HG02840 (cell line): ENCODE measurements around the gene TRPC1.
"Not testable (repeated sequence)": the region's sequence is repeated elsewhere in the genome, so short reads cannot be mapped to it uniquely, and the experiment has no call there.

Source experiments
- ATAC-seq: cut with Tn5 transposase; IDR thresholded peaks from one replicate; pipeline ENCODE4 v1.9.1; 2021; ENCODE audit warnings: mild to moderate bottlenecking, moderate library complexity, moderate number of reproducible peaks; ENCODE audit not compliant: unreplicated experiment, low FRiP score

The TRPC1 gene

DNA sequence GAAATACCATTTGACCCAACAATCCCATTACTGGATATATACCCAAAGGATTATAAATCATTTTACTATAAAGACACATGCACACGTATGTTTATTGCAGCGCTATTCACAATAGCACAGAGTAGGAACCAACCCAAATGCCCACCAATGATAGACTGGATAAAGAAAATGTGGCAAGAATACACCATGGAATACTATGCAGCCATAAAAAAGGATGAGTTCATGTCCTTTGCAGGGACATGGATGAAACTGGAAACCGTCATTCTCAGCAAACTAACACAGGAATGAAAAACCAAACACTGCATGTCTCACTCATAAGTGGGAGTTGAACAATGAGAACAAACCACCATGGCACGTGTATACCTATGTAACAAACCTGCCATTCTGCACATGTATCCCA lies 26.7 kb downstream of the TRPC1 start:
- not testable (repeated sequence) for ATAC-seq

DNA sequence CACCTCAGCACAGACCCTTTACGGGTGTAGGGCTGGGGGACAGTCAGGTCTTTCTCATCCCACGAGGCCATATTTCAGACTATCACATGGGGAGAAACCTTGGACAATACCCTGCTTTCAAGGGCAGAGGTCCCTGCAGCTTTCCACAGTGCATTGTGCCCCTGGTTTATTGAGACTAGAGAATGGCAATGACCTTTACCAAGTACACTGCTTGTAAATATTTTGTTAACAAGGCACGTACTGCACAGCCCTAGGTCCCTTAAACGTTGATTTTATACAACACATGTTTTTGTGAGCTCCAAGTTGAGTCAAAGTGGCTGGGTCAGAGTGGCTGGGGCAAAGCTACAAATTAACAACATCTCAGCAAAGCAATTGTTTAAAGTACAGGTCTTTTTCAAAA lies 28.8 kb downstream of the TRPC1 start:
- ATAC-seq: not testable (repeated sequence)

DNA sequence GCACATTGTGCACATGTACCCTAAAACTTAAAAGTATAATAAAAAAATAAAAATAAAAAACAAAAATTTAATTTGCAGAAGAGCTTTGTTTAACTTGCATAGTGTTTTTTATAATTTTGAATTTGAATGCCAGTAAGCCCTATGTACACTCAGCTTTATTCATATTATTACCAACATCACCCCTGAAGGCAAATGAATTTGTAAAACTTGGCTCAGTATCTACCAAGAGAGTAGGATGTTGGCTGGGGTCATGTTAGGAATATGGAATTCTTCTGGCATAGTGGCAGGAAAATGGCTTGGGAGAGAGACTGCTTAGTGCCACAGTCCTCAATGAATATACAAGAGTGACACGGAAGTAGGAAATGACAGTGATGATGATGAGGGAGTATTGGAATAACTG lies 30.7 kb downstream of the TRPC1 start:
- no peak for ATAC-seq

DNA sequence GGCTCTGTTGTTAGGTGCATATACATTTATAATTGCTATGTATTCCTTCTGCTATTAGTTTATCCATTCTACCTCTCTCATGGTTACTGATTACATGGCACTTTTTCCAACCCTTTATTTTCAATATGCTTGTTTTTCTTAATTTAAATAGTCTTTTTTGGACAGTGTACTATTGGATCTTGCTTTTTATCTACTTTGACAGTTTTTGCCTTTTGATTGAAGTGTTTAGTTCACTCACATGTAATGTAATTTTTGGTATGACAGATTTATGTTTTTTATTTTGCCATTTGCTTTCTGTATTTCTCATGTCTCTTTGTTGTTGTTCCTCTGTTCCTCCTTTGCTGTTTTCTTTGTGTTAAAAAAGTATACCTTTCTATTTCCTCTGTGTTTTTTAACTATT lies 44.5 kb downstream of the TRPC1 start:
- ATAC-seq: no peak

DNA sequence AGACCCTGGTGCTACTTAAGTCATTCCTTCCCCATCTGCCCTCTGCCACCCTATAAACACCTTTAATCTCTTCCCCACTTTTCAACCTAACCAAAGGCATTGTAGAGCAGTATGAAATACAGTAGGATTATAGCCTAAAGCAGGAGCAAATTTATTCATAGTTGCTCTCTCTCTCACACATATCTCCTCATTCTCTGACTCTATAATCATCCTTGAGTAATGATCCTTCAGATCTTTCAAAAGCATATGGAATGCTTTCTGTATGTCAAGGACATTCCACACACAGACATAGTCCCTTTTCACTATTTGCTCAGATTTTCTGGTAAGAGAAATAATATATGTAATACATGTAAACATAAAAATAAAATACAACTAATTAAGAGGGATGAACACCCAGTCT lies 54.1 kb downstream of the TRPC1 start:
- no peak for ATAC-seq

DNA sequence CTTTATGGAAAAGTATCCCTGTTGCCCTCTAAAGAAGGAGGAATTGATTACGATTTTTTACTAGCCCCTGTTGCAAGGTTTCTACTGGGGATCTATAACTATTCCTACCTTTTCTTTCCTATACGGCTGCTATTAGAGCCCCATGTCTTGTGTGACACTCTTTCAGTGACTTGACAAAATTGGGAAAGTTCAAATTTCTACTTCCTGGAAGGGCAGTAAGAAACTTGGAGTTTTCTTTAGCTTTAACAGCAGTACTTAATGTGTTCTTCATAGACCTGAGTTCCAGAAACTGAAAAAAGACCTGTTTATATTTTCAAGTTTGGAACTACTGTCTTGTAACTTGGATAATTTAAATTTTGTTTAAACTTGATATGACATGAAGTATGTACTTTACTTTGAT lies 54.7 kb downstream of the TRPC1 start:
- ATAC-seq: no peak

DNA sequence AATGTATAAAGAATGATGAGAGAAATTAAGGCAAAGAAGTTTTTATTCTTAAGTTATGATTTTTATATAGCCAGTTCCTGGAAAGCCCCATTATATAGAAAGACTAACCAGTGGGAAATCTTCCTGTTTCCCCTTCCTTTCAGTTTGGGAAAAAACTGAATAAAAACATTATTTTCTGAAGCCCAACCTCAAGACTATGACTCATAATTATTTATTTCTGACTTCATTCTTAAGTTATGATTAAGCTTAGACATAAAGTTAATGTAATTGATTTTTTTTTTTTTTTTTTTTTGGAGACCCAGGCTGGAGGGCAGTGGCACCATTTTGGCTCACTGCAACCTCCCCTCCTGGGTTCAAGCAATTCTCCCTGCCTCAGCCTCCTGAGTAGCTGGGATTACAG lies 55.8 kb downstream of the TRPC1 start:
- no peak for ATAC-seq

DNA sequence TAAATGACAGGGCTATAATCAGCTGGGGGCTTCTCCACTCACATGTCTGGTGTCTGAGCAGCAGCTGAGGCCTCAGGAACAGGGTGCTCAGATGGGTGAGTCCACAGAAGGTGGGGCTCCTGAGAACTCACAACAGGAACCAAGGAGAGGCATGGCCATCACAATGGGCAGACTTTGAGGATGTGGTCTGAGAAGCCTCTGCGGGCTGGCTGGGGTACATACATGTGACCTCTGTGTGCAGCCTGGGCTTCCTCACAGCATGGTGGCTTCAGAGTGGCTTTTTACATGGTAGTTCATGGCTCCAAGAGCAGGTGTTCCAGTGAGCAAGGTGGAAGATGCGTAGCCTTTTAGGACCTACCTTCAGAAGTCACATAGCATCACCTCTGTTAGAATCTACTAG lies 58.8 kb downstream of the TRPC1 start:
- ATAC-seq: no peak

DNA sequence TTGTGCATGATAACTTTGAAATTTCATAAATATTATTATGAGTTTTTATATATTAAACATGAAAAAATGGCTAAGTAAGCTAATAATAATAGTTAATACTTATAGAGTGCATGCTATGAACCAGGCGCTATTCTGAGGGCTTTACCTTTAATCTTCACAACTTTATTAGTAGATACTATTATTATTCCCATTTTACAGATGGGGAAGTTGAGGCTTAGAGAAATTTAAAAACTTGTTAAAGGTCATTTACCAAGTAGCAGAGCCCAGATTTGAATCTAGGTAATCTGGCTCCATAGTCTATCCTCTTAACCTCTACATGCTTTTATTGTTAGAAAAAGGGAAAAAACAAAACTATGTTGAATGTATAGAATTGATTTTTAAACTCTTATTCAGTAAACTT lies 60.4 kb downstream of the TRPC1 start:
- ATAC-seq: no peak

DNA sequence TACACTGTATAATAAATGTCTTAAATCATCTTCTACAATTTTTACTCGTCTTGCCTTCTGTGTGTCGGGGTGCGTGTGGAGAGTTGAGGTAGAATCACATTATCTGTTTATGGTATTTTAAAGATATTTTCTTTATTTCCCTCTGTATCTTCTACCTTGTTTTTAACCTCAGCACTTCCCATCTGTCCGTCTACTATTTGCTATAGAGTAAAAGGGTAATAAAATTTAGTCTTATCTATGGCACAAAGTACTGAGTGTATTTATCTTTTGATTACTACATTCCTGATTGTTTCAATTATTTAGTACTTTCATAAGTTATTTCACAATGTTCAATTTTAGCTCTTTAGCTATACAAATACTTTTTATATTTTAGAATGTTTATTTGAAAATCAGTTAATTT lies 62.2 kb downstream of the TRPC1 start:
- no peak for ATAC-seq

DNA sequence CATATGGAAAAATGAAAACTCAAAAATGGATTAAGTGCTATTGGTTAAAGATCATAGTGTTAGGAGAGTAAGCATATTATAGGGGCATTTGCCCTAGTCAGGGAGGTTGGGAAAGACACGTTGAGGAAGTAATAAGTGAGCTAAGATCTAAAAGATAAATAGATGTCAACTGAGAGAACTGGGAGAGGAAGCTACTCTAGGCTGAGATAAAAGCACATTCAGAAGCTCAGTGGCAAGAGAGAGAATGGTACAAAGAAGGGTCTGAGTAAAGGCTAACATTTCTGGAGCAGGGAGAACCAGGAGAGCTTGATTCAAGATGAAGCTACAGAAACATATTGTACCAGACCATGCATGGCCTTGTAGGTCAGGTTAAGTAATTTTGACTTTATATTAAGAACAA lies 63.9 kb downstream of the TRPC1 start:
- no peak for ATAC-seq

DNA sequence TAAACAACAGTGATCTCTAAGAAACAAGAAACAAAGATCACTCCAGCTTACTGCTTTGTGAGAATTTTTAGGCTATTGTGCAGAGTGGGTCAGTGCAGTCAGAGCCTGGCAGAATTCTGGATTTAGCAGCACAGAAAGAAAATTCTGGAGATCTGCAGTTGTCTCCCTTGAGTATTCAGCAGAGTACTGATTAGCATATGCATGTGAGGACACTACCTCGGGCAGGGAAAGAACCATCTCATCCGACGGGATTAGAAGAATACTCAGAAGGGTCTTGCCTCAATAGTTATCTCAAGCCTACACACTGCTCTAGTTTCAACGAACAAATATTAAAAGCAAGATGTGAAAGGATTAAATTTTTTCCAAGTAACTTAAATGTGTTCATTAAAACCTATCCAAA lies 70.7 kb downstream of the TRPC1 start:
- no peak for ATAC-seq

DNA sequence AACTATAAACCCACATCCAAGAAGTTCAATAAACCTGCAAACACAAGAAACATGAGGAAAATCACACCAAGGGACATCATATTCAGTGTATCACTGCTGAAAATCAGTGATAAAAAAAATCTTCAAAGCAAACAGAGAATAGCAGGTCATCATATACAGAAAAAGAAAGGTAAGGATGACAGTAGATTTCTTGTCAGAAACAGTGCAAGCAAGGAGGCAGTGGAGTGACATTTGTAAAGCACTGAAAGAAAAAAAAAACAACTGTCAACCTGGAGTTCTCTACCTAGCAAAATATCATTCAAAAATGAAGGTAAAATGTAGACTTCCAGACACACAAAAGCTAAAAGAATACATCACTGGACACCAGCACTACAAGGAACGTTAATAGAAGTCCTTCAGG lies 71.5 kb downstream of the TRPC1 start:
- ATAC-seq: no peak

DNA sequence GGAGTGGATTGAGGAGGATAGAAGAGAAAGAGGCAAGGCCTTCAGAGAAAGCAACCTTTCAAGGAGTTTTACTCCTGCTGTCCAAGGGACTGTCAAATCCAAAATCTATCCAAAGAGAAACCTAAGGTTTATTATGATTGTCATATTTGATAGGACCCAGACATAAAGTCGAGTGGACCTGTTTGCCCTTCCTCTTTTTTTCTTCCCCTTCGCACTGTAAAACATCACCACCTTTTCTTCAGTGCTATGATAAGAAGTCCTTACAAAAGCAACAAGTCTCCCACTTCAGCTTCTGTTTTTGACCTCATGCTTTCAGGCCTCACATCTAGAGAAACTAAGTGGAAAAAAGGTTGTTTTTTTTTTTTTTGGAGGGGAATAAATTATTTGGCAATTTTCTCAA lies 73.0 kb downstream of the TRPC1 start:
- no peak for ATAC-seq

DNA sequence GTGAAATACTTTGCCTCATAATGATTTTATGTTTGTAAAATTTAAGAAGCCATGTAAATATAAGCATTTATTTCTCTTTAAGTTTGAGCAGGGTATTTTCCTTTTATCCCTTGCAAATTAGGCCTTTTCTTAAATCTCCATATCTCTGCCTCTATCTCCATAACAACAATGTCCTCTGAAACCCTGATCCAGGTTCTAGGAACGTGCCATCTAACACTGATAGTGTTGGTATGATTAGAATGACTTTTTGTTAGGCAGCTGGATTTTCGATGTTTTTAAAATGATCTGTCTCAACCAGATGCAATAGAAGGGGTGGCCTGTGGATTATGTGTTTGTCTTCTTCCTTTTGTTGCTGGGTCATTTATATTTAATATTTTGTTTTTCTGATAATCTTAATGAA lies 77.9 kb downstream of the TRPC1 start:
- ATAC-seq: no peak

DNA sequence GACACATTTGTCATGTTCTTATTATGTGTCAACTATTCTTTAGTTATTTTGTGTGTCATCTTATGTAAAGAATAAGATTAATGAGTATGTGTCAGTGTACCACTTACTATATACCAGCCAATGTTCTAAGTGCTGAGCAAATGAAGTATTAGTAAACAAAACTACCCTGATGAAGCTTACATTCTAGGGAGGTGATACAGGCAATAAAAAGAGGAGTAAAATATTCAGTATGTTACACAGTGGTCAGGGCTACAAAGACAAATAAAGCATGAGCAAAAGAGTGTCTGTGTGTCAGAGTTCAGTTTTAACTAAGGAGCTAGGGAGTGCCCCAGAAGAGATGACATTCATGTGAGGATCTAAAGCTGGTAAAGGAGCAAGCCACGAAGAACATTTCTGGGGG lies 79.1 kb downstream of the TRPC1 start:
- no peak for ATAC-seq

DNA sequence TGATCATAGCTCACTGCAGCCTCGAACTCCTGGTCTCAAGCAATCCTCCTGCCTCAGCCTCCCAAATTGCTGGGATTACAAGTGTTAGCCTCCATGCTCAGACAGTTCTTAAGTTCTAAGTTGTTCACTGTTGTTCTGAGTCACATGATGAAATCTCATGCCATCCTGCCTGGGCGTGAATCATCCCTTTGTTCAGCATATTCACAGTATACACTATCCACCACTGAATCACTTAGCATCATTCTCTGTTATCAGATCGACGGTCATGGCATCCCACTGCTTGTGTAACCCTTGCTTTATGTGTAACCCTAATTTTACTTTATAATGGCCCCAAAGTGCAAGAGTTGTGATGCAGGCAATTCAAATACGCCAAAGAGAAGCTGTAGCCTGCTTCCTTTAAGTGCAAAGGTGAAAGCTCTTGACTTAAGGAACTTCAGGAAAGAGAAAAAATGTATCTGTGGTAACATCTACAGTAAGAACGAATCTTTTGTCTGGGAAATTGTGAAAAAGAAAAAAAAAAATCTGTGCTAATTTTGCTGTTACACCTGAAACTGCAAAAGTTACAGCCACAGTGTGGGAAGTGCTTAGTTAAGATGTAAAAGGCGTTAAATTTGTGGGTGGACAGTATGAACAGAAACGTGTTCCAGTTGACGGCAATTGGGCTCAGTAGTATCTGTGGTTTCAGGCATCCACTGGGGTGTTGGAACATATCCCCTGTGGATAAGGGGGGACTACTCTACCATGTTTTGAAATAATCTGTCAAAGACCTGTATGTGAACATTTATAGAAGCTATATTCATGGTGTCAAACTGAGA lies 84.5 kb downstream of the TRPC1 start:
- no peak for ATAC-seq

DNA sequence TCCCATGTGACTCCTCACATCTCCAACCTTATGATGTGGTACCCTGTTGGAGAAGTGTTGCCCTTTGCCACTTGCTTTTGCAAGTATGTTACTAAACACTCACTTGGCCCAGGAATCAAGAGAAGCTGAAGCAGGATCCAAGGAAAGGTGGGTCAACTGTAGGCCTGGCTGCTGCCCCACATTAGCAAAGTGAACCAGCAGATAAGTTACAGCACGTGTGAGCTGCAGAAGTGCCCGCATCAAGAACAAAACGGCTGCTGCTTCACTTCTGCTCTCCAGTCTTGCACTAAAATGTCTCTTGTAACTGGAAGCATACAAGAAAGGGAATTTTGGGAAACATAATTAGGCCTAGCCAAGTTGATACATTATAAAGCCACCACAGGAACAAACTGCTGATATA lies 85.4 kb downstream of the TRPC1 start:
- ATAC-seq: no peak

DNA sequence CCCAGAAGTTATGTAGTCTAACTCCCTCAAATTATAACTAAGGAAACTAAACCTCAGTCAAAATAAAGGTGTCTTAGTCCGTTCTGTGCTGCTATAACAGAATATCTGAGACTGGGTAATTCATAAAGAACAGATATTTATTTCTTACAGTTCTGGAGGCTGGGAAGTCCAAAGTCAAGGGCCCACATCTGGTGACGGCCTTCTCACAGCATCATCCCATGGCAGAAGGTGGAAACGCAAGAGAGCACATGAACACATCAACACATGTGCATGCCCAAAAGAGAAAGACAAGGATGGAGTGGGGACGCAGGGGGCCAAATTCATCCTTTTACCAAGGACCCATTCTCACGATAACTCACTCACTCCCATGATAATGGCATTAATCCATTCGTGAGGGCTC lies 92.0 kb downstream of the TRPC1 start:
- no peak for ATAC-seq

DNA sequence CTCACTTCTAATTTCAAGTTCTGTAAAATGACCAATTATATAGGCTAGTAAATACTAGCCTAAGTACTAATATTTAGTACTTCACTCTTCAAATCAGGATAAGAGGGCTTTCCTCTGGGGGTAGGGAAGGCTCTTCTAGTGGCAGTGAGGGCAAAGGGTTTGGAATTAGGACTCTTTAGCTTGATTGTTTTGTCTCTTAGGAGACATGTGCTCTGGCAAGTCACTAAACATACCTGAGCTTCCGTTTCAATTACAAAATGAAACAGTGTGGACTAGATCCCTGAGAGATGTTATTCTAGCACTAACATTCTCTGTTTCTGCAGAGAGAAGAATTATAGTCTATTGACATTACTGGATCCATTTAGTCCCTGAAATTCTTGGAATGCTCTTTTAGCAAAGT lies 93.5 kb downstream of the TRPC1 start:
- ATAC-seq: no peak

DNA sequence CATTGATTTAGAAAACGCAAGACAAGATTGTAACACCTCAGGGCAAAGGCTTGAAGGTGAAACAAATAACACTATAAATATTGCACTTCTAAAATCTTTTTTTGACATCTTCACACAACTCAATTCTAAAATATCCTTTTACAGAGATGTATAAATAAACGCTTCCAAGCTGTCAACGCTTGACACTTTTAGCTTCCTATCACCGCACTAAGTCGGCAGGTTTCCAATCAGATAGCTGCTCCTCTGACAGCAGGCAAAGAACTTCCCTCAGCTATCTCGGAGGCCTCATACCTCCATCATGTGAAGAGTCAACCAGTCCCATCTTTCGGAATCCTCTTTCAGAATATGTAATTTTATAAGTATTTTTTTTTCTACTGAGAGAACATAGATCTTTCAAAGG lies 94.1 kb downstream of the TRPC1 start:
- no peak for ATAC-seq

DNA sequence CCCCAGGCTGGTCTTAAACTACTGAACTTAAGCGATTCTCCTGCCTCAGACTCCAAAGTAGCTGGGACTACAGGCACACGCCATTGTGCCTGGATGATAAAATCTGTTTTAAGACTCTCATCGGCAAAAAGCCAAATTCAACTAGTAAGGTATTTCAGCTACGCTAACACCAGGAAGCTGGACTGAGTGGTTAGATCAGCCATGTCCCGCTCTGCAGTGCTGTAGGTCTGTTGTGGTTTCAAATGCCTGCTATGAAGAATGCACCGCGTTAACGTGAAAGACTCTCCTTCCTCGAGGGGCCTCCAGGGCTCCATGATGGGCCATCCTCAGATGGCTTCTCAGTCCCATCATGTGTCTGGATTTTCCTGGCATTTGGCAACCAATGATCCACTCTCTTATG lies 94.8 kb downstream of the TRPC1 start:
- ATAC-seq: no peak

DNA sequence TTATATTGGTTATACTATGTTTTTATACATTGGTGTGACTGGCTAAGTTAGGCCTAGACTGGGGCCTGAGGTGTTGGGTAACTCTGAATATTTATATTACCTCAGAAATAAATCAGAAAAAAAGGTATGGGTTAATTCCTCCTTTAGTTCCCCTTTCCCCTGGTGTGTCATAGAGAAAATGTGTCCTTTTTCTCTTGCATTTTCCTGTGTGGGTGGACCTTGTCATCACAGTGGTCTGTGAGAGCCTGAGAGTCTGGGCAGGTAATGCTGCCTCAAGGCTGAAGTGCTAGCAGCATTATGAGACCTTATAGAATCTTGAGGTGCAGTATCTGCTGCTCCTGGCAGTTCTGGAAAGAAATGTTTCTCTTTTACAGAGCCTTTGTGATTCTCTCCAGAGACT lies 95.3 kb downstream of the TRPC1 start:
- ATAC-seq: no peak
